ENCODE measurements around the gene FARS2.
A peak's percentile ranks its signal among the peaks of the same experiment; 100 is the strongest.

GRCh38 chr6:5401845-5402738 lies 140.8 kb downstream of the FARS2 start:
- TF ChIP-seq CTCF (IDR thresholded peaks at IDR 0.05; ENCODE audit: borderline replicate concordance, extremely low read depth, low read length, poor library complexity, severe bottlenecking) (peak; percentile 61), EZH2 (IDR thresholded peaks at IDR 0.05; ENCODE audit: borderline replicate concordance, low read depth, low read length, severe bottlenecking) (no peak)
